ENCODE results near the gene USP2.

The USP2 gene

GRCh38 chr11:119323532-119324033 is 57.9 kb downstream of the USP2 start:
- DNase-seq (ENCODE audit: low read depth in 2 of 2, low spot score in 1 of 2) = peak; percentile 69

GRCh38 chr11:119322921-119323531 is 58.5 kb downstream of the USP2 start:
- DNase-seq (ENCODE audit: low read depth in 2 of 2, low spot score in 1 of 2) = no peak

GRCh38 chr11:119322360-119322739 is 59.1 kb downstream of the USP2 start:
- no peak for DNase-seq (ENCODE audit: low read depth in 2 of 2, low spot score in 1 of 2)

- no peak for DNase-seq (ENCODE audit: low read depth in 2 of 2, low spot score in 1 of 2)
These were observed 60.5 kb downstream of the USP2 start for GRCh38 chr11:119320776-119321524.

- no peak for DNase-seq (ENCODE audit: low read depth in 2 of 2, low spot score in 1 of 2)
These were observed 61.2 kb downstream of the USP2 start for GRCh38 chr11:119320240-119320775.

- no peak for DNase-seq (ENCODE audit: low read depth in 2 of 2, low spot score in 1 of 2)
These were observed 61.7 kb downstream of the USP2 start for GRCh38 chr11:119319700-119320239.

GRCh38 chr11:119319136-119319699 is 62.3 kb downstream of the USP2 start:
- DNase-seq (ENCODE audit: low read depth in 2 of 2, low spot score in 1 of 2) = no peak

- DNase-seq (ENCODE audit: low read depth in 2 of 2, low spot score in 1 of 2) = no peak
These were observed 63.0 kb downstream of the USP2 start for GRCh38 chr11:119318240-119319135.

GRCh38 chr11:119317592-119318239 is 63.8 kb downstream of the USP2 start:
- DNase-seq (ENCODE audit: low read depth in 2 of 2, low spot score in 1 of 2) = no peak

GRCh38 chr11:119316729-119317591 is 64.5 kb downstream of the USP2 start, which contains the start of gene MCAM:
MCAM (minus strand) TSS chr11:119317130; CDS start chr11:119317101, 29 bp downstream.
- DNase-seq (ENCODE audit: low read depth in 2 of 2, low spot score in 1 of 2) = no peak

GRCh38 chr11:119316016-119316728 is 65.3 kb downstream of the USP2 start:
- no peak for DNase-seq (ENCODE audit: low read depth in 2 of 2, low spot score in 1 of 2)

GRCh38 chr11:119315131-119316015 is 66.1 kb downstream of the USP2 start:
- DNase-seq (ENCODE audit: low read depth in 2 of 2, low spot score in 1 of 2) = no peak

- DNase-seq (ENCODE audit: low read depth in 2 of 2, low spot score in 1 of 2) = no peak
These were observed 66.8 kb downstream of the USP2 start for GRCh38 chr11:119314726-119315125.

- no peak for DNase-seq (ENCODE audit: low read depth in 2 of 2, low spot score in 1 of 2)
These were observed 70.8 kb downstream of the USP2 start for GRCh38 chr11:119310682-119311052.

GRCh38 chr11:119309953-119310681 is 71.4 kb downstream of the USP2 start:
- DNase-seq (ENCODE audit: low read depth in 2 of 2, low spot score in 1 of 2) = no peak

- no peak for DNase-seq (ENCODE audit: low read depth in 2 of 2, low spot score in 1 of 2)
These were observed 72.1 kb downstream of the USP2 start for GRCh38 chr11:119309411-119309810.

GRCh38 chr11:119307974-119308373 is 73.5 kb downstream of the USP2 start:
- DNase-seq (ENCODE audit: low read depth in 2 of 2, low spot score in 1 of 2) = no peak
